ENCODE results near the gene ANAPC7. TPM values are rescaled to one million over a fixed set of nuclear protein-coding genes. Genes with fewer than 3 reads are reported as not detected.
A peak's percentile ranks its signal among the peaks of the same experiment; 100 is the strongest.
"Not testable (repeated sequence)": the region's sequence is repeated elsewhere in the genome, so short reads cannot be mapped to it uniquely, and the experiment has no call there.

ANAPC7 gene
- total RNA-seq = 43.0 TPM

- peak; percentile 91 for DNase-seq (ENCODE audit: low spot score)
Observed at GRCh38 chr12:110403146-110403975, at the start of gene ANAPC7. ANAPC7 (minus strand) TSS chr12:110403708; CDS start chr12:110403627, 81 bp downstream.

- DNase-seq (ENCODE audit: low spot score) = no peak
Observed at GRCh38 chr12:110451263-110451662, 47.8 kb upstream of the ANAPC7 start.

GRCh38 chr12:110449799-110450497, 46.4 kb upstream of the ANAPC7 start, which contains the start of gene ARPC3:
ARPC3 (minus strand) TSS chr12:110450337; CDS start chr12:110450260, 77 bp downstream.
- peak; percentile 96 for DNase-seq (ENCODE audit: low spot score)

- DNase-seq (ENCODE audit: low spot score) = no peak
Observed at GRCh38 chr12:110444455-110444854, 40.9 kb upstream of the ANAPC7 start.

GRCh38 chr12:110436231-110436630, 32.7 kb upstream of the ANAPC7 start:
- DNase-seq (ENCODE audit: low spot score) = no peak

- DNase-seq (ENCODE audit: low spot score) = no peak
Observed at GRCh38 chr12:110431957-110432587, 28.6 kb upstream of the ANAPC7 start.

GRCh38 chr12:110429676-110430075, 26.2 kb upstream of the ANAPC7 start:
- DNase-seq (ENCODE audit: low spot score) = not testable (repeated sequence)

- no peak for DNase-seq (ENCODE audit: low spot score)
Observed at GRCh38 chr12:110426406-110426805, 22.9 kb upstream of the ANAPC7 start.

GRCh38 chr12:110424237-110424636, 20.7 kb upstream of the ANAPC7 start:
- DNase-seq (ENCODE audit: low spot score) = no peak

- no peak for DNase-seq (ENCODE audit: low spot score)
Observed at GRCh38 chr12:110421701-110422100, 18.2 kb upstream of the ANAPC7 start.

- no peak for DNase-seq (ENCODE audit: low spot score)
Observed at GRCh38 chr12:110421159-110421661, 17.7 kb upstream of the ANAPC7 start.

GRCh38 chr12:110420644-110421043, 17.1 kb upstream of the ANAPC7 start:
- not testable (repeated sequence) for DNase-seq (ENCODE audit: low spot score)

- DNase-seq (ENCODE audit: low spot score) = not testable (repeated sequence)
Observed at GRCh38 chr12:110417113-110417512, 13.6 kb upstream of the ANAPC7 start.

- not testable (repeated sequence) for DNase-seq (ENCODE audit: low spot score)
Observed at GRCh38 chr12:110410086-110410485, 6.6 kb upstream of the ANAPC7 start.

- not testable (repeated sequence) for DNase-seq (ENCODE audit: low spot score)
Observed at GRCh38 chr12:110405126-110405662, 1.7 kb upstream of the ANAPC7 start.

- DNase-seq (ENCODE audit: low spot score) = peak; percentile 65
Observed at GRCh38 chr12:110403976-110404682, 621 bp upstream of the ANAPC7 start.

GRCh38 chr12:110382683-110383082, 20.8 kb downstream of the ANAPC7 start:
- DNase-seq (ENCODE audit: low spot score) = no peak

GRCh38 chr12:110379631-110380030, 23.9 kb downstream of the ANAPC7 start:
- no peak for DNase-seq (ENCODE audit: low spot score)

- no peak for DNase-seq (ENCODE audit: low spot score)
Observed at GRCh38 chr12:110379197-110379596, 24.3 kb downstream of the ANAPC7 start.

GRCh38 chr12:110378131-110378790, 25.2 kb downstream of the ANAPC7 start:
- DNase-seq (ENCODE audit: low spot score) = not testable (repeated sequence)

Measured in mucosa of gallbladder (tissue), 1 donor.